HS-27A (cell line): ENCODE data around the gene GOSR1.
"Not testable (repeated sequence)": the region's sequence is repeated elsewhere in the genome, so short reads cannot be mapped to it uniquely, and the experiment has no call there.

Source experiments
- DNase-seq: peaks from one replicate; pipeline ENCODE4 v3.0.0-alpha.2; 2012; ENCODE audit warnings: low read depth, missing footprints

The GOSR1 gene

DNA sequence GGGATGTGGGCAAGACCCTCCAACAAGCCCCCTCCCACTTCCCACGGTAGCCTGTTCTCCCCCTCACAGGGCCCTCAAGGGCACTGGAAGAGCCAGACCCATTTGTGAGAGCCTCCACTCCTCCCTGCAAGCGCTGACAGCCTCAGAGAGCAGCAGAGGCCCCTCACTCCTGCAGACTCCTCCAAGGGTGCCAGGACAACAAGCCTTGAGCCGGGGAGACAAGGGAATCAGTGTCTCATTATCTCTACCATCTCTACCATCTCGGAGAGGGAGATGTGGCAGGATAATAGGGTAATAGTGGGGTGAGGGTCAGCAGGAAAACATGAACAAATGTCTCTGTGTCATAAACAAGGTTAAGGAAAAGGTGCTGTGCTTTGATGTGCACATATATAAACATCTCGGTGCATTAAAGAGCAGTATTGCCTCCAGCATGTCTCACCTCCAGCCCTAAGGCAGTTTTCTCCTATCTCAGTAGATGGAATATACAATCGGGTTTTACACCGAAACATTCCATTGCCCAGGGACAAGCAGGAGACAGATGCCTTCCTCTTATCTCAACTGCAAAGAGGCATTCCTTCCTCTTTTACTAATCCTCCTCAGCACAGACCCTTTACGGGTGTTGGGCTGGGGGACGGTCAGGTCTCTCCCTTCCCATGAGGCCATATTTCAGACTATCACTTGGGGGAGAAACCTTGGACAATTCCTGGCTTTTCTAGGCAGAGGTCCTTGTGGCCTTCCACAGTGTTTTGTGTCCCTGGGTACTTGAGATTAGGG lies 86.1 kb downstream of the GOSR1 start:
- DNase-seq: not testable (repeated sequence)

- not testable (repeated sequence) for DNase-seq
Observed at GRCh38 chr17:30563905-30564390, 86.7 kb downstream of the GOSR1 start.

GRCh38 chr17:30564422-30565072 lies 87.3 kb downstream of the GOSR1 start:
- DNase-seq: not testable (repeated sequence)

GRCh38 chr17:30565073-30565935 lies 88.1 kb downstream of the GOSR1 start:
- DNase-seq: no peak

GRCh38 chr17:30566104-30566503 lies 88.9 kb downstream of the GOSR1 start:
- not testable (repeated sequence) for DNase-seq

DNA sequence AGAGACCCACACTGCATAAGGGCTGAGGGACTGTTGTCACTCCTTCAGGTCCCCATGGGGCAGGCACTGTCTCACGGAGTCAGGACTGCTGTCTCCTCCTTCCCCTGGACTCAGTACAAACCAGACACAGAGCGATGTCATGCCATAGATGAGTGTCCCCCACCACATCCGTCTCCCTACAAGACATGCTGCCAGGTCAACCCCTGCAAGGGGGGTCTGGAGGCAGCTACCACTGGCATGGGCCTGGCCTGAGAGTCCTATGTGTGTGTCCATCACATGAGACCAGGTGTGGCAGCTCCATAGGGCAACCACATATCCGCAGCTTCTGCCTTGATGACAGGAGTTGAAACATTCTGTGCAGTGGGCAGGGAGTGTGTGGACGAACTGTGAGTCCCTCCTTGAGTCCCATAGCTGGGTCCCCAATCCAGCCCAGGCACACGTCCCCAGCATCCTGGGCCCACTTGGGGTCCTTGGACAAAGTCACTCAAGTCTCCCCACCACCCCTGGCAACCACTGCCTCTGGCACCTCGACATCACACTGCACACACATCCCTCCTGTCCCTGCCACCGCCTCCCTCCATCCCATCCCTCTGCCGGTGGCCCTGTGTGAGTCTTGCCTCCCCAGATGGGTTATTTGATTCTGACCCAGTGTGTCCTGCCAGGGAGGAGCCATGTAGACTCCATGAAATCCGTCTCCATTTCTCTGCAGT lies 89.5 kb downstream of the GOSR1 start:
- DNase-seq: not testable (repeated sequence)

DNA sequence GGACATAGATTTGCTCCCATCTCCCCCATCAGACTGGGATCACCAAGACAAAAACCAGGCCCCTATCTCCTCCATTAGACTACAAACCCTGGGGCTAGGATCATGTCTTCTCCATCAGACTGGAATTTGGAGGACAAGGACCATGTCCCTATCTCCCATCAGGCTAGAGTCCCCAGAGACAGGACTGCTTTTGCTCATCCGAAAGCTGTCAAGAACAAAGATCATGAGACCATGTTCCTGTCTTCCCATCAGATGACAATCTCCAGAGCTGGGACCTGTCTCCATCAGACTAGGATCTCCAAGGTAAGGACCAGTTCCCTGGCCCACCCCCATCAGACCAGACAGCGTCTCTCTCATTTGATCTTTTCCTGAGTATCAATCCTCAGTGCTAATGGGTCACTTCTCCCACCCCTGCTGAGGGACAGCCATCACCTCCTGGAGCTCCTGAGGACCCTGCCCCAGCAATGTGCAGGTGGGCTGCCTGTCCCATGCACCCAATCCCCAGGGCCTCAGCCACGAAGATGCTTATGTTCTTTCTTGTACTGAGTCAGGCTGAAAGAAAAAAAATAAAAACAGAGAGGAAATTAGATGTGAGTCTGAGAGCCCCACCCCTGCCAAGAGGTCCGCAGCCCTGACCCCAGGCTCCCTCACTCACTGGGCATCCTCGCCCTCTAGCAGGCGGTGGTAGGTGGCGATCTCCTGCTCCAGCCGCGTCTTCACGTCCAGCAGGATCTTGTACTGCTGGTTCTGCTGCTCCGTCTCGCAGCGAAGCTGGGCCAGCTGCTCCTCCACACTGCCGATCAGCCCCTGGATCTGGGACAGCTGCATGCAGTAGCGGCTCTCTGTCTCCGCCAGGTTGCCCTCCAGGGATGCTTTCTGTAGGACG lies 90.3 kb downstream of the GOSR1 start:
- no peak for DNase-seq

- no peak for DNase-seq
Observed at GRCh38 chr17:30568117-30568430, 90.9 kb downstream of the GOSR1 start.

GRCh38 chr17:30569531-30570175 lies 92.4 kb downstream of the GOSR1 start:
- DNase-seq: not testable (repeated sequence)

GRCh38 chr17:30570191-30570590 lies 93.0 kb downstream of the GOSR1 start:
- DNase-seq: no peak

GRCh38 chr17:30570596-30571265 lies 93.5 kb downstream of the GOSR1 start:
- DNase-seq: no peak

GRCh38 chr17:30571404-30571803 lies 94.2 kb downstream of the GOSR1 start:
- not testable (repeated sequence) for DNase-seq

DNA sequence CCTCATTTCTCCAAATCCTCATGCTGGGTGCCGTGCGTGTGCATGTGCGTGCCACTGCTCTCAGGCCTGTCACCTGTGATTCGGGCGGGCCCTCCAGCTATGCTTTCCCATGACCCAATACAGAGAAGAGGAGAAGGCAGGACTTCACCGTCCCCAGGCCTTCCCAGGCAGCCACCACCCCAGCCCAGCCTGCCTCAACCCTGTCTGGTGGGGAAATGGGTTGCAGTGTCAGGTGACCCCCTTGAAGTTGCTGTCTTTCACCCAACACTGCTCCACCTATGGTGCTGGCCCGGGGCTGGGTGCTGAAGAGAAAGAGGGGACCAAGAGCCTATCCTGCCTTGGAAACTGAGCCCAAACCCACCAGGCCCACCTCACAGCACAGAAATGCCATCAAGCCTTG lies 94.7 kb downstream of the GOSR1 start:
- DNase-seq: no peak

- not testable (repeated sequence) for DNase-seq
Observed at GRCh38 chr17:30572651-30573554, 95.7 kb downstream of the GOSR1 start.

GRCh38 chr17:30573603-30574175 lies 96.5 kb downstream of the GOSR1 start:
- DNase-seq: no peak

DNA sequence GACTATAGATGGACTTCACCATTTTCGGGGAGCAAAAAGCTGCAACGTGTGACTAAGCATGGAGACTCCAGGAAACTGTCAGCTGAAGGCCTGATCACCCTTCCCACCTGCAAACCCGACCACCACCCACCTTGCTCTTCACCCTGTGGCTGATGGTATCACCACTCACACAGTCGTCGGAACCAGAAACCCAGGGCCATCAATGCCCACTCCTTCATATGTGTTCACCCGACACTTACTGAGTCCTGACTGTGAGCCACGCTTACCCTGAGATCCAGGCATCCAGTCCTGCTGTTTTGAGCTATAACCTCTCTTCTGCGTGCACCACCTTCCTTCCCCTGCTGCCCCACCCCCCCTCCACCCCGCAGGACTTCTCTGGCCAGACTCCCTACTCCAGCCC lies 97.1 kb downstream of the GOSR1 start:
- not testable (repeated sequence) for DNase-seq

DNA sequence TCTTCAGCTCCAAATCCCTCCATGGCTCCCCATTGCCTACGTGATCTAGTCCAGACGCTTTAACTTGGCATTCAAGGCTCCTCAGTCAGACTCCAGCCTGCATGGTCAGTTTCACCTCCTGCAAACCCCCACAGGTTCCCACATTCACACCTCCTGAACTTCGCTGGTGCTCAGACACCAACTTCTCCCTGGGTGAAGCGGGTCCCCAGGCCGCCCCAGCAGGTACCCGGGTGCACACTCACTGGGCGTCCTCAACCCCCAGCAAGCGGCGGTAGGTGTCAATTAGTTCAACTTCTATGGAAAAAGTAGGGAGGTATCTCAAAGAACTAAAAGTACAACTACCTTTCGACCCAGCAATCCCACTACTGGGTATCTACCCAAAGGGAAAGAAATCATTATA lies 97.6 kb downstream of the GOSR1 start:
- DNase-seq: not testable (repeated sequence)

DNA sequence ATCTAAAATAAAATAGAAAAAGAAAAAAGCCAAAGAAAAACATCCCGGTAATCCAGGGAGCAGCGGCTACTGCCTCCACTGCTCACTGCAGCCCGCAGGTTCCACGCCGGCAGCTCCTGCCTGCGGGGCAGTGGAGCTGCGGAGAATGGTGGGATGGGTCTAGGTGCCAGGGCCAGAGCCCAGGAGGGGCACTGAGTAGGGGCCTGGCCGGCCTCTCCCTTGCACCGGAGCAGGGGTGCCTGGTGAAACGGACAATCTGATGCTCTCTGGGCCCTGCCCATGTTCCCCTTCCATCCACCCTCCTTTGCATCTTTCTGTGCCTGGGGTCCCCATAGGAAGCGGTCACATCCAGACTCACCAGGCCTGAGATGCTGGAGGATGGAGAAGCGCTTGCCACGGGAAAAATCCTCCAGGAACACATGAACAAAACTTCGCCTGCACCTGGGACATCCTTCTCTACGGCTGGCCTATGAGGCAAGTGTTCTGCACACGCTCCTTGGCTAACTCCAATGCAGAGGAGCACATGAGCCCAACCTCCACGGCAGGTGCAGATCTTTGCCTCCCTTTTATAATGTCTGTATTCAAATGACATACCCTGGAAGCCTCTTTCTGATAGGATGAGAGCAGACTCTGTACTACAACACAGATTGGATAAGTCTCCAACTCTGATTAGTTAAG lies 98.6 kb downstream of the GOSR1 start:
- DNase-seq: not testable (repeated sequence)
